HUES64 (cell line): Measurements from ENCODE around the gene DYNLL1.

Experiments
- H3K27ac ChIP-seq: 2 replicates; pipeline ENCODE4 v1.7.0; 2013; ENCODE audit warnings: low read depth, low read length, inconsistent platforms
- H3K27me3 ChIP-seq: 2 replicates; pipeline ENCODE4 v1.6.1; 2013; ENCODE audit warnings: mild to moderate bottlenecking, low read length; ENCODE audit not compliant: insufficient read depth
- H3K36me3 ChIP-seq: 2 replicates; pipeline ENCODE4 v1.6.1; 2013; ENCODE audit warnings: mild to moderate bottlenecking, low read length; ENCODE audit not compliant: insufficient read depth
- H3K4me1 ChIP-seq: 2 replicates; pipeline ENCODE4 v1.6.1; 2013; ENCODE audit warnings: mild to moderate bottlenecking, low read length, moderate library complexity; ENCODE audit not compliant: insufficient read depth
- H3K4me3 ChIP-seq: 2 replicates; pipeline ENCODE4 v1.5.1; 2013; ENCODE audit warnings: mild to moderate bottlenecking, low read length, moderate library complexity
- H3K9ac ChIP-seq: 2 replicates; pipeline ENCODE4 v1.6.1; 2013; ENCODE audit warnings: mild to moderate bottlenecking, low read depth, low read length
- H3K9me3 ChIP-seq: 2 replicates; pipeline ENCODE4 v1.6.1; 2013; ENCODE audit warnings: low read depth, low read length; ENCODE audit not compliant: insufficient read depth
- WGBS: fragments of 150-250, 120-280 bp; methylation state at CpG from one replicate; pipeline ENCODE4 v1.1.7; 2013; ENCODE audit warnings: missing lambda C conversion rate; 5-methylcytosine and 5-hydroxymethylcytosine counted together

Gene DYNLL1

DNA sequence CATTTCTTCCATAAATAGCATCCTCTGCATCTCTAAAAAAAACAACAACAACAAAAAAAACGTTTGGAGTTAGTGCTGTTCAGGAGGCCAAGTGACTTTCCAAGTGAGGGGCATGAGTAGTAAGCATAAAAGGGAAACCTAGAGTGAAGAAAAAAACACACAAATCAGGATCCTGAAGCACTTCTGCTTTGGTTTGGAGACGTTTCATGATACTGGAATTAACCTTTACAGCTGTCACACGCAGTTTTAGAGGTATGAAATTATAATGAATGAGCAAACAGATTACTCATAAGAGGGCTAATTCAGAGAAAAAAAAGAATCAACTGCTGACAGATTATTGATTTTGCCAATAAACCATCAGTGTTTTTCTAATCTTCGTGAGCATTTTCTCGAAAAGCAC, 30.2 kb upstream of the DYNLL1 start:
- H3K36me3 ChIP-seq = peaks cover 69% of the 10 kb centered on the region
- no peak overlapping the region for H3K4me3 ChIP-seq
- peaks cover 4% of the 10 kb centered on the region; the same call in 1 of the 2 replicates for H3K4me1 ChIP-seq
- no peak overlapping the region for H3K27ac ChIP-seq
- 76% methylated on average over 5 of the region's 5 CpGs for WGBS
- H3K9me3 ChIP-seq = no peaks in the 10 kb centered on the region
- H3K27me3 ChIP-seq = no peaks in the 10 kb centered on the region
- H3K9ac ChIP-seq = no peak overlapping the region

DNA sequence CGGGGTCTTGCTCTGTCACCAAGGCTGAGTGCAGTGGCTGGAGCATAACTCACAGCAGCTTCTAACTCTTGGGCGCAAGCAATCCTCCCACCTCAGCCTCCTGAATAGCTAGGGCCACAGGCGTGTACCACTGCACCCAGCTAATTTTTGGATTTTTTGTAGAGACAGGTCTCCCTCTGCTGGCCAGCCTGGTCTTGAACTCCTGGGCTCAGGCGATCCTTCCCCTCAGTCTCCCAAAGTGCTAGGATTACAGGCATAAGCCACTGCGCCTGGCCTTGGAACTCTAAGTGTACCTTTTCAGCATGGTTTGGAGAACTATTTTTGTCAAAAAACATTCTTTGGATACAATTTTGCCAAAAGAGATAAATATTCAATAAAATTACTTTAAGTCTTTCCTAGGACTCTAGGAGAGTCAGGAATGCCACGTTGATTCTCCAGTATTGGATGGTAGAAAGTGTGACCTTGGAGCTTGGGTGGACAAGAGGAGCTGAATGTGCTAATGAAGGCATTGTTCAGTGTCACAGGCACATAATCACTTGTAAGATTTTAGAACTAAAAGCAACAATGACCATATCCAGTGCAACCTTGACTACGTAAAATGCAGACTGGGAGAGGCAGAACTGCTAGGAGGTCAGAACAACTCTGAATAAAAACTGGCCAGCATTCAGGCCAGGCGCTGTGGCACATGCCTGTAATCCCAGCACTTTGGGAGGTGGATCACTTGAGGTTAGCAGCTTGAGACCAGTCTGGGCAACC, 29.2 kb upstream of the DYNLL1 start:
- no peak overlapping the region; the same call in 1 of the 2 replicates for H3K27ac ChIP-seq
- 78% methylated on average over 8 of the region's 8 CpGs for WGBS
- H3K9ac ChIP-seq = no peak overlapping the region
- no peaks in the 10 kb centered on the region for H3K27me3 ChIP-seq
- H3K4me1 ChIP-seq = peaks cover 4% of the 10 kb centered on the region; the same call in 1 of the 2 replicates
- H3K4me3 ChIP-seq = no peak overlapping the region
- peaks cover 59% of the 10 kb centered on the region for H3K36me3 ChIP-seq
- H3K9me3 ChIP-seq = no peaks in the 10 kb centered on the region

DNA sequence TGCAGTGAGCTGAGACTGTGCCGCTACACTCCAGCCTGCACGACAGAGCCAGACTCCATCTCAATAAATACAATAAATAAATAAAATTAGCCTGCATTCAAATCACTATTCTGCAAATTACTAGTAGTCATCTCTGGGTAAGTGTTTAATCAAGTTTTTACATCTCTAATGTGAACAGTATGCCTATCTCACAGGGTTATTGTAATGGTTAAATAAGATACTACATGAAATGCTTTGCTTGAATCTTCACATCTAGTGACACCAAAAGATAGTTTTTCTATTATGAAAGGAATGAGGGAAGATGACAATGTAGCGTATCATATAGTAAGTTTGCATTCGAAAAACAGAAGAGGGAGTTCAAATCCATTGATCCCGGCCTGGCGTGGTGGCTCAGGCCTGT, 28.5 kb upstream of the DYNLL1 start:
- Histone ChIP-seq H3K9me3 (no peaks in the 10 kb centered on the region), H3K27ac (no peak overlapping the region), H3K27me3 (no peaks in the 10 kb centered on the region), H3K4me3 (no peak overlapping the region), H3K9ac (no peak overlapping the region), H3K4me1 (peaks cover 4% of the 10 kb centered on the region; the same call in 1 of the 2 replicates), H3K36me3 (peaks cover 52% of the 10 kb centered on the region)
- WGBS = 97% methylated on average over 6 of the region's 6 CpGs

DNA sequence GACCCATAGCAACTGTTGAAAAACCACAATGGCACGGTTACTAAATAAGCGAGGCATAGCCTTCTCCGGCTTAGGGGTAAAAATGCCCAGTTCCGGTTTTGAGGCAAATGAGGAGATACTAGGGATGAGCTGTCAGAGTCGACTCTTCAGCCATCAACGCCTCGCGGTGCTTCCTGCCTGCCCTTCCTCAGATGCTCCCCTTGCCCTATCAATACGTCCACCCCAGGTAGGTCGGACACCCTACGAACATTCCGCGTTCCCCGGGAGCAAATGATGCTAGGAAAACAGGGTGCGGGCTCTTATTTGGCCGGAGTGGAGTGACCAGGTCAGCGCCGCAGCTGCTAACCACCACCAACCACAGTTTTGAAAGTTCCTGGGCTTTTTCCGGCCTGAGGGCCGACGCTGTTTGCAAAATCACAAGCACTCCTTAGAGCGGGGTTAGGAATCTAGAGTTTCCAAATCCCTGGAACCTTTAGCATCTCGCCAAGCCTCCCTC, 27.5 kb upstream of the DYNLL1 start:
- Histone ChIP-seq H3K9me3 (no peaks in the 10 kb centered on the region), H3K27me3 (no peaks in the 10 kb centered on the region), H3K4me1 (peaks cover 4% of the 10 kb centered on the region; the same call in 1 of the 2 replicates), H3K9ac (peak overlapping the region; percentile 99), H3K27ac (peak overlapping the region; percentile 99), H3K36me3 (peaks cover 43% of the 10 kb centered on the region), H3K4me3 (peak overlapping the region; percentile 83)
- WGBS = 5% methylated on average over 23 of the region's 23 CpGs

DNA sequence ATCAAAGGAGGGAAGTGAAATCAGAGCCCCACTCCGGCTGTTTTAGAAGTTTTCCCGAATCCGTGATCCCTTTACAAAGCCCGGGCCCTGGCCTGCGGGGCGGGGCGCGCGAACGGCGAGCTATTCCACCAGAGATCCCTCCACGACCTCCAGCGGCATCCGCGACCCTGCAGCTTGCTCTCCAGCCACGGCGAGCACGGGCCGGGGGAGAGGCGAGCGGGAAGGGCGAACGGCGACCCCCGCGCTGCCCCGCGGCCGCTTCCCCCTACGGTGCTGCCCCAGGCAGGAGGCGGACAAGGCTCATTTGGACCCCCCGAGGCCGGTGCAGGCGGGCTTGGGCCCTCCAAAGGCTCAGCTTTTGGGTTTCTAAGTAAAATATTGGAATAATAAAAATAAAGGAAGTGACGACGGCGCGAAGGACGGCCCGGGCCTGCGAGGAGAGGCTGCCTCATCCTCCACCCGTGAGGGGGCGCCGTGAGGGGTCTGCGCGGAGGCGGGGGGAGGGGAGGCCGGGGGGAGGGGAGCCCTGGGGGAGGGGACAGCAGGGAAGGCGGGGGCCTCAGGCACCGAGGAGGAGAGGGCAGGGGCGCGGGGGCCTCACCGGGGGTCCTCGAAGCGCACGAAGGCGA, 27.0 kb upstream of the DYNLL1 start:
- under 1% methylated on average over 56 of the region's 57 CpGs for WGBS
- Histone ChIP-seq H3K9ac (peak overlapping the region; percentile 99), H3K27me3 (no peaks in the 10 kb centered on the region), H3K27ac (peak overlapping the region; percentile 99), H3K9me3 (no peaks in the 10 kb centered on the region), H3K4me3 (peak overlapping the region; percentile 83), H3K4me1 (peaks cover 4% of the 10 kb centered on the region; the same call in 1 of the 2 replicates), H3K36me3 (peaks cover 37% of the 10 kb centered on the region)

DNA sequence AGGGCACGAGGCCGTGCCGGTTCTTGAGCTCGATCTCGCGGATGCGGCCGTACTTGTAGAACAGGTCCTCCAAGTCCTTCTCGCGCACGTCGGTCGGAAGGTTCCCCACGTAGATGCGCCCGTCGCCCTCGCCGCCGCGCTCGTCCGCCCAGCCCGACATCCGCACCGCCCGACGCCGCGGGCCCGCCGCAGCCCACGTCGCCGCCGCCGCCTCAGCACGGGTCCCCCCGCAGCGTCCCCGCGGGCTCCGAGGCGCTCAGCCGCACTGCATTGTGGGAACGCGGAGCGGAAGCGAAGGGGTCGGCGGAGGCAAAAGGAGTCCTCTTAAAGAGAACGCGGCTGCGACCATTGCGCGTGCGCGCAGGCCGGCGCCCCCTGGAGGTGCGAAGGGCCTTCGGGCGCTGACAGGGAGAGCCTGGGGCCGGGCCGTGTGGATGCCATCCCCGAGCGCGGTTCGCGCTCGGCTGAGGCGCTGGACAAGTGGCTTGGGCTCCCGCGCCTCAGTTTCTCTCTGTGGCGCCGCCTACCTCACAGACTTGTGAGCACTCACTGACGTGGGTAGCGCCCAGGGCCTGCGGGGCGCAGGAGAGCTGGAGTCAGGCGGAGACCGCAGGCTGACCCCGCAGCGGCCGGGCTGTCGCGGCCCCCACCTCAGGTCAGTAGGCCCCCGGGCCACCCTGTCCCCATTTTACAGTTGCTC, 26.3 kb upstream of the DYNLL1 start, which contains the start of gene SRSF9:
TSS of gene SRSF9 (minus strand) at position 299 of the 700 bp plus-strand sequence. CDS start at position 160, 139 bp downstream.
- H3K36me3 ChIP-seq = peaks cover 31% of the 10 kb centered on the region
- H3K27ac ChIP-seq = peak within 1 kb of the TSS; percentile 99
- peaks cover 5% of the 10 kb centered on the region; the same call in 1 of the 2 replicates for H3K4me1 ChIP-seq
- no peaks in the 10 kb centered on the region for H3K27me3 ChIP-seq
- H3K9ac ChIP-seq = peak within 1 kb of the TSS; percentile 99
- H3K9me3 ChIP-seq = no peaks in the 10 kb centered on the region
- H3K4me3 ChIP-seq = peak within 1 kb of the TSS; percentile 83
- under 1% methylated on average over 88 of the region's 88 CpGs for WGBS

DNA sequence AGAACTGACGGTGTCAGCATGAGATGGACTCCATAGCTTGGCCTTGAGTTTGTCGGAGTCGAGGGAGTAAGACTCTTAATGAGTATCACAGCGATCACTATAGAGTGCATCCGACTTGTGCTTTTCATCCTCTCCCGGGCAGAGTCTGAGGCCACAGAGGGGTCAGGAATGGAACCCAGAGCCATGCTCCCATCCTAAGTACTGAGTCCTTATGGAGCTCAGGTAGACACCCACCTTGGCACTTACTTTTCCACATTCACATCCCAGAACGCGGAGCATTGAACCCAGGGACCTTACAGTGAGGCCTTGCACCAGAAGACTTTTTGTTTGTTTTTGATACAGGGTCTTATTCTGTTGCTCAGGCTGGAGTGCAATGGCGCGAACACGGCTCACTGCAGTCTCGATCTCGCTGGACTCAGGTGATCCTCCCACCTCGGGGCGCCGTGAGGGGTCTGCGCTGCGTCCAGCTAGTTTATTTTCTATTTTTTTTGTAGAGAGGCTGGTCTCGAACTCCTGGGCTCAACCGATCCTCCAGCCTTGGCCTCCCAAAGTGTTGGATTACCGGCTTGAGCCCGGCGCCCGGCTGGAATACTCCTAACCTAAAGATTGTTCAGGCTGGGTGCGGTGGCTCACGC, 25.6 kb upstream of the DYNLL1 start:
- no peaks in the 10 kb centered on the region for H3K27me3 ChIP-seq
- WGBS = 71% methylated on average over 26 of the region's 26 CpGs
- H3K9ac ChIP-seq = peak overlapping the region; percentile 99
- H3K36me3 ChIP-seq = peaks cover 24% of the 10 kb centered on the region
- H3K4me1 ChIP-seq = peaks cover 10% of the 10 kb centered on the region; the same call in 1 of the 2 replicates
- peak overlapping the region; percentile 83 for H3K4me3 ChIP-seq
- H3K9me3 ChIP-seq = no peaks in the 10 kb centered on the region
- peak overlapping the region; percentile 99; the same call in 1 of the 2 replicates for H3K27ac ChIP-seq

DNA sequence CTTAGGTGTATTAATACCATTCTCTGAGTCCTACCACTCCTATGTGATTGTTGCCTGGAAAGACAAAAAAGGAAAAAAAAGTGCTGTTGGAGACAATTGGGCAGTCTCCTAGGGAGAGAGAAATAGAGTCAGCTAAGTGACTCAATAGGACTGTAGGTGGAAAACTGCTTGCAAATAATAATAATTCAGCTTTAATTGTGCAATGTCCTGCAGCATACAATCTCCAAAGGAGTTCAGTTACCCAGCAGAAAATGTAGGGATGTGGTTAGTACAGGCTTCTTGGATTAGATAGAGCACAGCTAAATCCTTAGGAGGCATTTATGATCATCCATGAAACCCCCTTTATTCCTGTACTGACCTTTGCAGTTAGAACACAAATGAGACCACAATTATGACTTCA, 23.4 kb upstream of the DYNLL1 start:
- Histone ChIP-seq H3K27me3 (no peaks in the 10 kb centered on the region), H3K4me1 (peaks cover 6% of the 10 kb centered on the region; the same call in 1 of the 2 replicates), H3K27ac (no peak overlapping the region), H3K36me3 (peaks cover 2% of the 10 kb centered on the region; the same call in 1 of the 2 replicates), H3K4me3 (no peak overlapping the region), H3K9ac (no peak overlapping the region), H3K9me3 (no peaks in the 10 kb centered on the region)

DNA sequence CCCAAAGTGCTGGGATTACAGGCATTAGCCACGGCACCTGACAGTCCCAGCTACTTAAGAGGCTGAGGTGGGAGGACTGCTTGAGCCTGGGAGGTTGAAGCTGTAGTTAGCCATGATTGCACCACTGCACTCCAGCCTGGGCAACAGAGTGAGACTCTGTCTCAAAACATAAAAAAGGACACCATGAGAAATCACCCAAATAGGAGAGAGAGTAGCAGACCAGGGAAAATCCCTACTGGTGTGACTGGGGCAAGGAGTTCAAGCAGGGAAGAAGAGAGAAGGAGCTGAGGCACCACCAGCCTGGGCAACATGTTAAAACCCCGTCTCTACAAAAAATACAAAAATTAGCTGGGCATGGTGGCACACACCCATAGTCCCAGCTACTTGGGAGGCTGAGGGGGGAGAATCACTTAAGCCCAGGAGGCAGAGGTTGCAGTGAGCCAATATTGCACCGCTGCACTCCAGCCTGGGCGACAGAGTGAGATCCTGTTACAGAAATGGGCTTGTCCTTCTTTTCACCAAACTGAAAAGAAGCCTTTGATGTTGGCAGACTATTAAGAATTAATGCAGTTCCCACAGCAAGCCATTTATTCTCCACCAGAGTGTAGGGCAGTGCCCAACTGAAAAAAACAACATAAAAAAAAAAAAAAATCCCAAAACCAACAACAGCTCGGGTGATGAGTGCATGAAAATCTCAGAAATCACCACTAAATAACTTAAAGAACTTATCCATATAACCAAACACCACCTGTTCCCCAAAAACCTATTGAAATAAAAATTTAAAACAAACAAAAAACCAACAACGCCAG, 21.9 kb upstream of the DYNLL1 start:
- H3K9ac ChIP-seq = no peak overlapping the region
- H3K4me3 ChIP-seq = no peak overlapping the region
- H3K27ac ChIP-seq = no peak overlapping the region
- no peaks in the 10 kb centered on the region for H3K36me3 ChIP-seq
- WGBS = 87% methylated on average over 6 of the region's 6 CpGs
- peaks cover 6% of the 10 kb centered on the region; the same call in 1 of the 2 replicates for H3K4me1 ChIP-seq
- H3K9me3 ChIP-seq = no peaks in the 10 kb centered on the region
- H3K27me3 ChIP-seq = no peaks in the 10 kb centered on the region

DNA sequence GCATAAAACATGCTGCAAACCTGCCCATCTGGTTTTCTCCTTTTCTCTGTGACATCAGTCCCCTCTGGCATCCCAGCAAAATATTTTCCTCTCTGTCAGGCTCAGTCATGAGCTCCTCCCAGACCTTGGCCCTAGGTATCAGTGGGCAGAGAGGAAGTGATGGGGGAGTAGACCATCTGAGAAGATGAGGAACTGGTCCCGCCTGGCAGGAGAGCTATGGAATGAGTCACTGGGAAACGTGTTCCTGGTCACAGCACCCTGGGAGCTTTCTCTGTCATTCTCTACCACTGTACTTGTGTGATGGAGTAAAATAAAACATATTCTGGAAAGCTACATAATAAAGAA, 21.3 kb upstream of the DYNLL1 start:
- Histone ChIP-seq H3K4me3 (no peak overlapping the region), H3K9me3 (no peaks in the 10 kb centered on the region), H3K36me3 (no peaks in the 10 kb centered on the region), H3K27me3 (no peaks in the 10 kb centered on the region), H3K4me1 (peaks cover 6% of the 10 kb centered on the region; the same call in 1 of the 2 replicates), H3K27ac (no peak overlapping the region), H3K9ac (no peak overlapping the region)
- 33% methylated on average over 2 of the region's 2 CpGs for WGBS
